Measurements from ENCODE around the gene CLDN22.

The CLDN22 gene

DNA sequence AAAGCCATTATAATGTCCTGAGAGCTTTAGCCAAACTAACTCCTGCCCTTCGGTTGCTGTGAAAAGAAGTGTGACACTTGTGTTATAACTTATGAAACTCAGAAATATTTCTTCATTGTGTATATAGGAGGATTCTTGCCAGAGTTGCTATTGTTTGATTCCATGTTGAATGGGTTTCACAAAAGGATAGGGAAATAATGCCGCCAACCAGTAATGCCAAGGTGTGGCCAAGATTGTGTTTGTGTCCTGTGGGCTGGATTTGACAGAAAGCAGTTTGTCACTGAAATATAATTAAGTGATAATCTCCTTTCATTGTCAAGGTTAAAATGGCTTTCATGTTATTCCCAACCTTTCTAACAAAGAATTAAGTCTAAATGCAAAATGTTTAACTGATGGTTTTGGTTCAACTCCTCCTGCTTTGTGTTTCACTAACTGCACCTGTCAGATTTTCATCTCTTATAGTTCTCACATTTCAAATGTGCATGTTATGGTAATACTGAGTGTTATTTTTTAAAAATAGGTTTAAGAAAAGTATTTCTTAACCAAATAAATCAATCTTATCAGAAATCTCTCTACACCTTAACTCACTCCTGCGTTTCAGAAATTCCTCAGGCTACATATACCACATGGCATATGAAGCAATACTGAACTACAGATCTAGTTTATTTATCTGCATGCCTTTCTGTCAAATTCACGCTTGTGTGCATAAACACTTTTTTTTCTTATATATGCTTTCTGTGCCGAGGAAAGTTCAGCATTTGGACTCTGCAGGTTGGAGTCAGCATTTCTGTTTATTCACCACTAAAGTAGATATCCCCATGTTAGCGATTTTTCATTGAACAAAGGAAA is at the start of gene CLDN22:
Gene CLDN22, minus strand, starts transcription at position 66 of the 849 bp plus-strand sequence. Its CDS starts 58 bp downstream, at position 8.
- no peaks in the 10 kb centered on the region for H3K27me3 ChIP-seq (ENCODE audit: insufficient read depth, low read length)
- peaks cover 5% of the 10 kb centered on the region for H3K36me3 ChIP-seq (ENCODE audit: insufficient read depth, low read length)
- H3K9me3 ChIP-seq (ENCODE audit: low read length): no peaks in the 10 kb centered on the region
- no peaks in the 10 kb centered on the region for H3K4me1 ChIP-seq (ENCODE audit: insufficient read depth, low read length)
- H3K4me3 ChIP-seq (ENCODE audit: low read length): no peak within 1 kb of the TSS
- no peak within 1 kb of the TSS for H2AFZ ChIP-seq (ENCODE audit: low read depth, low read length)

GRCh38 chr4:183369073-183369472 is 49.0 kb upstream of the CLDN22 start:
- peaks cover 5% of the 10 kb centered on the region for H3K4me1 ChIP-seq (ENCODE audit: insufficient read depth, low read length)
- no peaks in the 10 kb centered on the region for H3K27me3 ChIP-seq (ENCODE audit: insufficient read depth, low read length)
- no peak overlapping the region for H3K4me3 ChIP-seq (ENCODE audit: low read length)
- no peaks in the 10 kb centered on the region for H3K36me3 ChIP-seq (ENCODE audit: insufficient read depth, low read length)
- H3K9me3 ChIP-seq (ENCODE audit: low read length): no peaks in the 10 kb centered on the region
- H2AFZ ChIP-seq (ENCODE audit: low read depth, low read length): no peak overlapping the region

DNA sequence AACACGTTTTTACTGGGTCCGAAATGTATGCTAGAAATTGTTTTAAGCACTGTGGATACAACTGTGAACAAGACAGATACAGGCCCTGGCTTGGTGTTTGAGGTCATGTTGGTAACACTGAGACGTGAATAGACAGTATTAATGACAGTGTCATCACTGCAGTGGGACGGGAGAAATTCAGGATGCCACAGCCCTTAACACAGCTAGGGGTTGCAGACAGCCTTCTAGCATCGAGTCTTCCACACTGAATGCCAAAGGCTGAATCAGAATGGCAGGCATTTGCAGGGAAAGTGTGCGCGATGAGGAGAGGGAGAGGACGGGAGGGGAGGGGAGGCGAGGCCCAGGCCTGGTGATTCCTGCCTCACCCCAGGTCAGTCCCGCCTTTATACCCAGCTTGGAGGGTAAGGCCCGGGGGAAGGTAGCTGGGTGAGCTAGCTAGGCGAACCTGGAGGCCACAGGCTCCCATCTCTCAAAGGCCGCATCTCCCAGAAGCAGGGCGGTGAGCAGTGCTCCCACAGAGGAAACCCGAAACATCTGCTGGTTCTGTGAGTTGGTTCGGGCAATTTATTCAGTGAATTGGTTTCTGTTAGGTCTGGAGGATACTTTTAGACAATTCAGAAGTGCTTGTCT is 46.2 kb upstream of the CLDN22 start:
- H3K27me3 ChIP-seq (ENCODE audit: insufficient read depth, low read length): no peaks in the 10 kb centered on the region

DNA sequence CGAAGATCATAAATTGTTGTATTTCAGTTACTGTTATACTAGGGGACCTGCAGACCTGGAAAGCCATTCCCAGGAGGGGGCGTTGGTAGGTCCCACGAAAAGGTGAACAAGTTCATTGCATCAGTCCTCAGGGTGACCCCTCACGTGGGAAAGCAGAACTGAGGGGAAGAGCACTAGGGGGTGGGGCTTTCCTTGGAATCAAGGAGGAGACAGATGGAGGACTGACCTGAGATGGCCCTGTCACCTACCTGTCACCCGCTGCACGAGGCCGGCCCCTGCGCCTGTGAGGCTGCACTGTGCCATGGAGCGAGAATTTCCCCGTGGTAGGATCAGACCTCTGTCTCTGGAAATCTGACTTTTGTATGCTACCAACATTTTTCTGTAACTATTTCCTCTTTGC is 43.9 kb upstream of the CLDN22 start:
- no peaks in the 10 kb centered on the region for H3K27me3 ChIP-seq (ENCODE audit: insufficient read depth, low read length)
- no peaks in the 10 kb centered on the region for H3K36me3 ChIP-seq (ENCODE audit: insufficient read depth, low read length)
- peaks cover 9% of the 10 kb centered on the region for H3K4me1 ChIP-seq (ENCODE audit: insufficient read depth, low read length)
- H3K4me3 ChIP-seq (ENCODE audit: low read length): no peak overlapping the region
- peaks cover 2% of the 10 kb centered on the region for H3K9me3 ChIP-seq (ENCODE audit: low read length)
- no peak overlapping the region for H2AFZ ChIP-seq (ENCODE audit: low read depth, low read length)

More for the DNA sequence above, 46.2 kb upstream of the CLDN22 start:
- Histone ChIP-seq H3K36me3 (ENCODE audit: insufficient read depth, low read length) (no peaks in the 10 kb centered on the region), H2AFZ (ENCODE audit: low read depth, low read length) (no peak overlapping the region), H3K4me1 (ENCODE audit: insufficient read depth, low read length) (peaks cover 9% of the 10 kb centered on the region), H3K4me3 (ENCODE audit: low read length) (no peak overlapping the region), H3K9me3 (ENCODE audit: low read length) (no peaks in the 10 kb centered on the region)

GRCh38 chr4:183362916-183363542 is 43.0 kb upstream of the CLDN22 start:
- Histone ChIP-seq H3K27me3 (ENCODE audit: insufficient read depth, low read length) (no peaks in the 10 kb centered on the region), H3K36me3 (ENCODE audit: insufficient read depth, low read length) (no peaks in the 10 kb centered on the region), H3K4me1 (ENCODE audit: insufficient read depth, low read length) (peaks cover 14% of the 10 kb centered on the region), H3K4me3 (ENCODE audit: low read length) (no peak overlapping the region), H3K9me3 (ENCODE audit: low read length) (peaks cover 2% of the 10 kb centered on the region), H2AFZ (ENCODE audit: low read depth, low read length) (no peak overlapping the region)

GRCh38 chr4:183362036-183362435 is 42.0 kb upstream of the CLDN22 start:
- H3K4me1 ChIP-seq (ENCODE audit: insufficient read depth, low read length): peaks cover 15% of the 10 kb centered on the region
- no peaks in the 10 kb centered on the region for H3K27me3 ChIP-seq (ENCODE audit: insufficient read depth, low read length)
- no peak overlapping the region for H2AFZ ChIP-seq (ENCODE audit: low read depth, low read length)
- peaks cover 2% of the 10 kb centered on the region for H3K9me3 ChIP-seq (ENCODE audit: low read length)
- H3K4me3 ChIP-seq (ENCODE audit: low read length): no peak overlapping the region
- H3K36me3 ChIP-seq (ENCODE audit: insufficient read depth, low read length): no peaks in the 10 kb centered on the region

- H3K4me1 ChIP-seq (ENCODE audit: insufficient read depth, low read length): peaks cover 15% of the 10 kb centered on the region
Observed at GRCh38 chr4:183360161-183360919, 40.3 kb upstream of the CLDN22 start.

DNA sequence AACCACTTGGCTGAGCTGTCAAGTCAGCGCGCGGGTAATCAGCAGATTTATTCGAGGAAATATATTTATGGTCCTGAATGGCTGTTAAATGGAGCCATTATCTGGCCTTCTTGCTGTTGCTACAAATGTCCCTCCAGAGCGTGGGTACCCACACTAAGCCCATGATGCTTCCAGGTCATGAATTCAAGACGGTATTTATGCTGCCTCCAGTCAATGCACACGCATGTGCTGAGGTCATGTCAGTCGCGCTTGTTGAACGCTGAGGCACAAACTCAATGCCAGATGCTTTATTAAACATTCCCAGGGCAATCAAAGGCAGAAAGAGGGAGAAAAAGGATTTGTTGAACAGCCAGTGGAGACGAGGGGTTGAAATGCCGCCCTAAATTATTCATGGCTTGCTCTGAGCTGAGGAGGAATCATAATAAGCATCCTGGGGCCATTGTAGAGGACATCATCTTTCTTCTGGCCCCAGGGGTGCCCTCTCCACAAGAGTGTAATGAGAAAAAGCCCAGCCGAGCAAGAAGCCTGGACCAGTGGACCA is 38.2 kb upstream of the CLDN22 start:
- Histone ChIP-seq H3K9me3 (ENCODE audit: low read length) (peaks cover 2% of the 10 kb centered on the region), H2AFZ (ENCODE audit: low read depth, low read length) (no peak overlapping the region), H3K4me1 (ENCODE audit: insufficient read depth, low read length) (peaks cover 9% of the 10 kb centered on the region), H3K4me3 (ENCODE audit: low read length) (no peak overlapping the region), H3K36me3 (ENCODE audit: insufficient read depth, low read length) (no peaks in the 10 kb centered on the region), H3K27me3 (ENCODE audit: insufficient read depth, low read length) (no peaks in the 10 kb centered on the region)

More at GRCh38 chr4:183360161-183360919, 40.3 kb upstream of the CLDN22 start:
- Histone ChIP-seq H3K27me3 (ENCODE audit: insufficient read depth, low read length) (no peaks in the 10 kb centered on the region), H3K9me3 (ENCODE audit: low read length) (peaks cover 2% of the 10 kb centered on the region), H2AFZ (ENCODE audit: low read depth, low read length) (no peak overlapping the region), H3K4me3 (ENCODE audit: low read length) (no peak overlapping the region), H3K36me3 (ENCODE audit: insufficient read depth, low read length) (no peaks in the 10 kb centered on the region)

GRCh38 chr4:183356931-183357675 is 37.0 kb upstream of the CLDN22 start:
- Histone ChIP-seq H3K27me3 (ENCODE audit: insufficient read depth, low read length) (no peaks in the 10 kb centered on the region), H3K9me3 (ENCODE audit: low read length) (peaks cover 2% of the 10 kb centered on the region), H3K36me3 (ENCODE audit: insufficient read depth, low read length) (no peaks in the 10 kb centered on the region), H3K4me3 (ENCODE audit: low read length) (no peak overlapping the region), H3K4me1 (ENCODE audit: insufficient read depth, low read length) (peaks cover 6% of the 10 kb centered on the region), H2AFZ (ENCODE audit: low read depth, low read length) (no peak overlapping the region)

DNA sequence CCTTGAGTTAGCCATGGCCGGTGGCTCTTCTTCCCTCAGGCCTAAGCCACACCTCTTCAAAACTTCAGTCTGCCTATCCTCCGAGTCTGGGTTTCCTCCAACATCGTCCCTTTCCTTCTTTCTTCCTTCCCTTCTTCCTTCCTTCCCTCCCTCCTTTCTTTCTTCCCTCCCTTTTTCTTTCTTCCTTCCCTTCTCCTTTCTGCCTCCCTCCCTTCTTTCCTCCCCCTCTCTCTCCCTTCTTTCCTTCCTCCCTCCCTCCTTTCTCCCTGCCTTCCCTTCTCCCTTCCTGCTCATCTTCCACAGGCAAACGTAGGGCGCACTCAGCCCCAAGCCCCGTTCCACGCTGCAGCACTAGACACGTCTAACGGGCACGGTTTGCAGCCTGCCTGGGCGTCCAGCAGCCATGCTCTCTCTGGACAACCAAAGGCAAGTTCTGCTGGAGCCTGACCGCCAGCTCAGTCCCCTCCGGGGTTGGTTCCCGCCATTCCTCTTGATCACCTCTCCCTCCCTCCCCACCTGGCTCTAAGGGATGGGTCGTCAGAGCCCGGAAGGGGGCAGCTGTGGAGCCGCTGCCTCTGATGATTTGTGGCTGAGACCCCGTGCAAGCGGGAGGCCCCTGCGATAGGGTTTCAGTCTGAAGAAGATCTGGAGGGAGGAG is 36.2 kb upstream of the CLDN22 start:
- no peaks in the 10 kb centered on the region for H3K27me3 ChIP-seq (ENCODE audit: insufficient read depth, low read length)
- peaks cover 6% of the 10 kb centered on the region for H3K4me1 ChIP-seq (ENCODE audit: insufficient read depth, low read length)
- H3K36me3 ChIP-seq (ENCODE audit: insufficient read depth, low read length): no peaks in the 10 kb centered on the region
- H2AFZ ChIP-seq (ENCODE audit: low read depth, low read length): no peak overlapping the region
- H3K9me3 ChIP-seq (ENCODE audit: low read length): peaks cover 2% of the 10 kb centered on the region
- no peak overlapping the region for H3K4me3 ChIP-seq (ENCODE audit: low read length)

GRCh38 chr4:183355405-183355804 is 35.3 kb upstream of the CLDN22 start:
- Histone ChIP-seq H3K36me3 (ENCODE audit: insufficient read depth, low read length) (no peaks in the 10 kb centered on the region), H3K4me3 (ENCODE audit: low read length) (no peak overlapping the region), H3K4me1 (ENCODE audit: insufficient read depth, low read length) (peaks cover 6% of the 10 kb centered on the region), H3K9me3 (ENCODE audit: low read length) (no peaks in the 10 kb centered on the region), H3K27me3 (ENCODE audit: insufficient read depth, low read length) (no peaks in the 10 kb centered on the region), H2AFZ (ENCODE audit: low read depth, low read length) (no peak overlapping the region)

GRCh38 chr4:183354219-183354618 is 34.1 kb upstream of the CLDN22 start:
- H2AFZ ChIP-seq (ENCODE audit: low read depth, low read length): no peak overlapping the region
- H3K4me1 ChIP-seq (ENCODE audit: insufficient read depth, low read length): peaks cover 6% of the 10 kb centered on the region
- peaks cover 2% of the 10 kb centered on the region for H3K9me3 ChIP-seq (ENCODE audit: low read length)
- H3K27me3 ChIP-seq (ENCODE audit: insufficient read depth, low read length): no peaks in the 10 kb centered on the region
- no peaks in the 10 kb centered on the region for H3K36me3 ChIP-seq (ENCODE audit: insufficient read depth, low read length)
- H3K4me3 ChIP-seq (ENCODE audit: low read length): no peak overlapping the region
